Fibroblast of upper back skin (primary cell): Measurements from ENCODE around the gene CNPY1.
"Not testable (repeated sequence)": the region's sequence is repeated elsewhere in the genome, so short reads cannot be mapped to it uniquely, and the experiment has no call there.

Source experiments
- DNase-seq: peaks from one replicate; pipeline ENCODE4 v3.0.0-alpha.2; 2013

CNPY1 gene

DNA sequence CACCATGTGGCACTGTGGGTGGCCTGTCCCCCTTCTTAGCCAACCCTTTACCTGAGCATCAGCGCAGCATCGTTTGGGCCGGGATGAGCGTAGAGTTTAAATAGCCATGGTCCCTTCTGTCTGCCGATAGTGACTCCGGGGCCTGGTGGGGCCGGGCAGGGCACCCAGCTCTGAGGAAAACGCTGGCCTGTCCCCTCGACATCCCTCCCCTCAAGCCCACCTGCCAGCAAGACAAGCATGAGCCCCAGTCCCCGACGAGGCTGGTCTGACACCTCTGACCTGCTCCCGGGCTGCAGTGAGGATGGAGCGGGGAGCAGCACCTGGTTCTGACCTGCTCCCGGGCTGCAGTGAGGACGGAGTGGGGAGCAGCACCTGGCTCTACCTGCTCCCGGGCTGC lies 31.1 kb upstream of the CNPY1 start:
- DNase-seq = no peak

DNA sequence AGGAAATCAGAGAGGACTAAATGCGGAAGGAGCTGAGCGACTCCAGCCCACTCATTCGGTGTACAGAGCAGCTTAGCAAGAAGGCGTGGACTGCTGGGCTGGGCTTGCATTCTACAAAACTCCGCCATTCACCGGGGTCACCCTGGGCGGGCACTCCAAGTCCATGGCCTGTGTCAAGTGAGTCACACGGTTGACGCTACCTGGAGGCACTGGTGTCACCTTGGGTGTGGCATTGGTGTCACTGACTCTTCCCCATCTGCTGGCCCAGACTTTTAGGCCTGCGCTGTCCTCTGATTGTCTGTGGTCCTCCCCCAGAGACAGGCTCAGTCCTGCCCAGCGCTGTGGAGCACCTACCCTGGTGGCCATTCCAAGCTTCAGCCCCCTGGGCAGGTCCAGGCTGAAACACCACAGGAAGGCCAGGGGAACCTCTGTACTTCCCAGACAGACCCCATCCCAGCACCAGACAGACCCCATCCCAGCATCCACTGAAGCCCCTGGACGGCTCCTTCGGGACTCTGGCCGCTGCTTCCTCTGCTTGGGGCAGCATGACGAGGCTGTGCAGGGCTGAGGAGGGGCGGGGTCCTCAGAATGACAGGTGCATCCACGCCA lies 30.6 kb upstream of the CNPY1 start:
- DNase-seq = no peak

DNA sequence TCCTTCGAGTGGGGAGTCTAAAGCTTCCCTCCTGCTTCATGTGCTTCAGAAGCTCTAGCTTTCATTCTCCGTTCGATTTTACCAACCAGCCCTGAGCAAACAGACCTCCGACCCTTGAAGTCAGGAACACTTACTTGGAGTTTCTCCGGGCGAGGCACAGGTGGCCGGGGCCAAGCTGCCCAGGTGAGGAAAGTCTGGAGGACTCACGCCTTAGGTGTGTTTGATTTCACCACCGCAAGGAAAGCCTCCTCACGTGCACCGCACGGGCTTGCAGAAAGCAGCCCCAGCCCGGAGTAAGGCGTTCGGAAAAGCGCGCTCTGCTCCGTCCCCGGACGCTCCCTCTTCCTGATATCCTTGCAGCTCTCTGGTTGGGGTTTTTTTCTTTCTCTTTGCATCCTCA lies 30.1 kb upstream of the CNPY1 start:
- DNase-seq = no peak

- DNase-seq = no peak
Observed at GRCh38 chr7:155574556-155575290, 28.4 kb upstream of the CNPY1 start.

DNA sequence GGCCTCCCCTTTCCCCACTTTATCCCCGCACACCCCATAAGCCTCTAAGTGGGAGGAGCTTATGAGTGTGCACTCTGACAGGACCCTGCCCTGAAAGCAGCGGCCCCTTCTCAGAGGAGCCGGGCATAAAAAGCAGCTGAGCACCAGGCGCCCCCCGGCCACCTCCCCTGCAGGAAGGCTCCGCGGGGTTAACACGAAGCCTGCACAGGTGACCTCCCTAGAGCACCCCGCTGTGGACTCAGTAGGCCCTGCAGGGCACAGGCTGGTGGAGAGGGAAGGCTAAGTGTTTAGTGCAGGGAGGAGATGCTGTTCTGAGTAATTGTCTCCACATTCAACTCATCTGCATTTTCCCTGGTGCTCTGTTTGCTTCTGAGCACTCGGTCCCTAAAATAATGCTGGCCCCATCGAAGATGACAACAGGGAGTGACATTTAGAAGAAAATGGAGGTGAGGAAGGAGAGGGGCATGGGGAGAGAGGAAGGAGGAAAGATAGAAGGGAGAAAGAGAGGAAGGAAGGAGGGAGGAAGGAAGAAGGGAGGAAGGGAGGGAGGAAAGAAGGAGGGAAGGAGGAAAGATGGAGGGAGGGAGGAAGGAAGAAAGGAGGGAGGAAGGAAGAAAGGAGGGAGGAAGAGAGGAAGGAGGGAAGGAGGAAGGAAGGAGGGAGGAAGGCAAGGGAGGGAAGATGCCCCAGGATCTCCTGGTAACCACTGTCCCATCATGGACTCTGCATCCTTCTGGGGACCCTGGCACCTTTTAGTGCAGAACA lies 25.4 kb upstream of the CNPY1 start:
- no peak for DNase-seq

- no peak for DNase-seq
Observed at GRCh38 chr7:155570991-155571390, 24.6 kb upstream of the CNPY1 start.

DNA sequence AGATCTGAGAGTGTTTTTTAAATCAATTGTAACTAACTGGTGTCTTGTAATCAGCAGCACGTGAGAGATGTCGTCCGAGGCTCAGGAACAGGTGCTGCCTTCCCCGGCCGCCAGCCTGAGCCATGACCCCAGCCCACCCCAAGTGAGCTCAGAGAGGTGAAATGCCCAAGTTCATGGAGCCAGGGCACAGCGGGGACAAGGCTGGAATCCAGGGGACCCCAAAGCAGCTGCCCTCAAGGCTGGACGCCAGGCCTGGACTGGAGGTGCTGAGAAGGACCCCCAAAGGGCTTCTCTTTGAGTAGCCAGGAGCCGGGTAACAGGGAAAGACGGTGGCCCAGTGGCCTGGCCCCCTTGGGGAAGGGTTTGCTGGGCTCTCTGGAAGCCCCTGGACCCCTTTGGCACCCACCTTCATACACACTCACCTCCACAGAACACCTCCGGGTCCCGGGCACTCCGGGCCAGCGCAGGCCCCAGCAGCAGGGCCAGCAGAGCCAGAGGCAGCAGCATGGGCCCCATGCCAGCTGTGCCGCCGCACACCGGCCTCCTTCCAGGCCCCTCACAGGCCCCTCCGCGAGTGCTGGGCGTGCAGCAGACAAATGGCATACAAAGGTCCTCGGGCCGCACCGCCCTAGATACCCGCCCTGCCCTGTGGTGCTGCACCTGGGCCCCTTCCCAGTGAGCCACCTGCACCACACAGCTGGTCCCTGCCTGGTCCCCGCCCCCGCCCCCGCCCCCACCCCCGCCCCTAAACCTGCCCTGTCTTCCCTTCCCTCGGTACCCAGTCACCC lies 24.0 kb upstream of the CNPY1 start:
- no peak for DNase-seq

DNA sequence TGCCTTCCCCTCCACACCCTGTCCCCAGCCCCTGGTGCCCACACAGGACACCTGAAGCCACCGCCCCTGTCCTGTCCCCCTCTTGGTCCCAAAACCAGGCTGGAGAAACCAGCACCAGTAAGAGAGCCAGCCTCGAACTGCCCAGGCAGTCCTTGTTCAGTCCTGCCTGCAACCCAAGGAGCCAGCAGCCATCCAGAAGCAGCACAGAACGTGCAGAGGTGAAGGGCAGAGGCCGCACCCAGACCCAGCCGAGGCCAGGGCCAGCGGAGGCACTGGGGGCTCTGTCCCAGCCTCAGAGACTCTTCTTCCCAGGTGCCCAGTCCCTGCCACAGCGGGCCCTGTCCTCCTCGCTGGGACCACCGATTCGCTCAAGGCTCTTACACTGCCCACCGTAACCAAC lies 23.3 kb upstream of the CNPY1 start:
- DNase-seq = no peak

- no peak for DNase-seq
Observed at GRCh38 chr7:155568842-155569494, 22.6 kb upstream of the CNPY1 start.

- DNase-seq = no peak
Observed at GRCh38 chr7:155568333-155568660, 21.9 kb upstream of the CNPY1 start.

DNA sequence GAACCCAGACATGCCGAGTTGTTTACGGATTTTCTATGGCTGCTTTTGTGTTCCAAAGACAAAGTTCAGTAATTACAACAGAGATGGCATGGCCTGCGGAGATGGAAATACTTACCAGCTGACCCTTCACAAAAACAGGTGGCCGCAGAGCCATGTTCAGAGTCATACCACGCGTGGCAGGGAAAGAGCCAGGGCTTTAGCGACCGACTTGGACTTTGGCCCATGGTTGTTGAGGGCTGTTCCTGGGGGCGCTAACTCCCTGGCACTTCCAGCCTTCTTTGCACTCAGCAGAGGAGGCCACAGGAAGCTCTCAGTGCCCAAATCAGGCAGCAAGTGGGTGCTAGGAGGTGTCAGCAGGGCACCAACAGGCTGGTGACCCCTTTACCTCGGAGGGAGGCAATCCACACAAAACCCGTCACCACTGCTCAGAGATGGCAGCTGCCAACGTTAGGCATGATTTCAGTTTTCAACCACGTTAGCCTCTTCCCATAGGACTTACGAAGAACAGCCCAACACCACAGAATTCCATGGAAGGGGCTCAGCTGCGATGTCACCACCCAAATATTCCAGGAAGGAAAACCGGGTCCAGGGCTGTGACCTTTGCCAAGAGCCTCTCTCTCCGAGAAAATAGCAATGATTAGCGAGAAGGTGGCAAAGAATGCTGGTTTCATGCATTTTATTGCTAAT lies 21.4 kb upstream of the CNPY1 start:
- no peak for DNase-seq

DNA sequence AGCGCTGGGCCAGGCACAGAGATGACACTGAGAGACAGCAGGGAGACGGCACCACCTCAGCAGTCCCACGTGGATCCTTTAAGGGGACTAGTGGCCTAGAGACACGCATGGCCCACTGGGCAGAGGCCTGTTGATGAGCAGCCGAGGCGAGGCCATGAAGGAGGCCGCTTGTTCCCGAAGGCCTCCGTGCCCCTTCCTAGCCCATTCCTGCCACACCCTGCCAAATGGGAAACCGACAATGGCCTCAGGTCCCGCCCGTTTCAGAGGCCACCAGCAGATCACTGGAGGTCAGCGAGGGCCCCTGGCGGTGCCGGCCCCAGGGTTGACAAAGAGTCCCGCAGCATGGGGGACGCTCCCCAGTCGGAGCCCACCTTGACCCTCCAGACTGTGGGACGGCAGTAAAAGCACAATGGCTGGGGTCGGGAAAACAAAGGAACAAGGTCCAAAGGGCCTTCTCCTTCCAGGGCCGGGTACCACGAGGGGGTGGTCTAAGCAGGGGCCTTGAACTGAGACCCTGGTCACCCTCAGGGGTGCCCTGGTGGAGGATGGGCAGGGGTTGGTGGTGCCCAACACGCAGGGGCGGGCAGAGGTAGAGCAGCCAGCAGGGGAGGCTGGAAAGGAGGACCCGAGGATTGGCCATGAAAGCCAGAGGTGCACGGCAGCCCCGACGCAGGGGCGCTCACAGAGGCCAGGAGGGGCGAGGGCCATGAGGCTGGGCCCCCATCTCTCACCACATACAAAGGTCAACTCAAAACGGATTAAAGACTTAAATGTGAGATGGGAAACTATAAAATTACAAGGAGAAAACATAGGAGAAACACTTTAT lies 19.9 kb upstream of the CNPY1 start:
- DNase-seq = no peak

DNA sequence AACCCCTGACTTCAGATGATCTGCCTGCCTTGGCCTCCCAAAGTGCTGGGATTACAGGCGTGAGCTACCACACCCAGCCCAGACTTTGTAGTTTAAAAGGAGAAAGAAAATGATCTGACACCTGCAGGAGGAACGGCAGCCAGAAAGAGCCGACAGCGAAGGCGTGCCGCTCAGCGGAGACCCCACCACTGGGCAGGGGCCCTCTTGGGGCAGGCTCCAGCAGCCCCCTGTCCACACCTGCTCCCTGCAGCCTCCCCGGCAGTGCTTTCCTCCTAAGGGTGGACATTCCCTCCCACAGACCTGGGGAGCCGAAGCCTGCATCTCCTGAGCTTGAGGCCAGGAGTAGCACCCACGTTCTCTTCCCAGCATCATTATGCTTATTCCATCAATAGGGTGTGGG lies 19.2 kb upstream of the CNPY1 start:
- no peak for DNase-seq

DNA sequence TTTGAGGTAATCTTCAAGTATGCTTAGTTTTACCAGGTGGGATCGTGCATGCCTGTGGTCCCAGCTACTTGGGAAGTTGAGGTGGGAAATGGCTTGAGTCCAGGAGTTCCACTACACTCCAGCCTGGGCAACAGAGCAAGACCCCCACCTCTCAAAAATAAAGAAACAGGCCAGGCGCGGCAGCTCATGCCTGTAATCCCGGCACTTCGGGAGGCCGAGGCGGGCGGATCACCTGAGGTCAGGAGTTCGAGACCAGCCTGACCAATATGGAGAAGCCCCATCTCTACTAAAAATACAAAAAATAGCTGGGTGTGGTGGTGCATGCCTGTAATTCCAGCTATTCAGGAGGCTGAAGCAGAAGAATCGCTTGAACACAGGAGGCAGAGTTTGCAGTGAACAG lies 16.6 kb upstream of the CNPY1 start:
- not testable (repeated sequence) for DNase-seq

DNA sequence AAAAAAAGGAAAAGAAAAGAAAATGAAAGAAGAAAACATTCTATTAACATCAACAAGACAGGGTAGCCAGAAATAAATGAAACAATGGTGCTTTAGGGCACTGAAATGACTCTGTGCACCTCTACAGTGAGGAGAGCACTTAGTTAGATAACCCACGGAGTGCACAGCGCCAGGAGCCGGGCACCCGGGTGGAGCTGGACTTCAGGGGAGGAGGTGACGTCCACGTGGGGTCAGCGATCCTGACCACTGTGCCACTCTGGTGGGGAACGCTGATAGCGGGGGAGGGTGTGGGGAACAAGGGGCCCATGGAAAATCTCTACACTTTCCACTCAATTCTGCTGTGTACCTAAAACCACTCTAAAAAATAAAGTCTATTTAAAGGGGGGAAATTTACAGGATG lies 15.7 kb upstream of the CNPY1 start:
- no peak for DNase-seq

DNA sequence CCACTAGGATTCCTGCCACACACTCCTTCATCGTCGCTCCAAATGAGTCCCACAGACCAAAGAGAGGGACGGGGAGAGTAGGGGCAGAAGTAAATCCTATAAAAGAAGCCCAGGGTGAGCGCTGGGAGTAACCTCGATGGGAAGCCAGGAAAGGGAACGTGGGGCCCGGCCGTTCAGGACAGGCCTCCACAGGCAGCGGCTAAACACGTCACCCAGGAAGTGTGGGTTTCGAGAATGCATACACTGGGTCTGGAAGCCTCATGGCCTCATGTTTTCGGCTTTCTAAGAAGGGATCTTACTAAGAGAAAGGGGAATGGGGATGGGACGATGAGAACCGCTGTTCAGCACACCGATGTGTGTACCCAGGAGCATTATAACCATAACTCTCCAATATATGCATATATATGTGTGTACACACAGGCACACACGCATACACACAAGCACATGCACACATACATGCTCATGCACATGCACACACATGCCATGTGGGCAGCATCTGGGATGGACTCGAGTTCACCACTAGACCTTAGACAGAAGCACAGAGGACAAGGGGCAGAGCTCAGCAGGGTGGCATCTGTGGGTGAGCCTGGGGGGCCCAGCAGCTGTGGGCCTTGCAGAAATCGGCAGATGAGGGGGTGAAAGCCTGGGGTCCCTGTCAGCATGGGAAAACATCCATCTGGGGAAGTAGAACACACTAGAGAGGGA lies 14.8 kb upstream of the CNPY1 start:
- DNase-seq = peak; percentile 3

DNA sequence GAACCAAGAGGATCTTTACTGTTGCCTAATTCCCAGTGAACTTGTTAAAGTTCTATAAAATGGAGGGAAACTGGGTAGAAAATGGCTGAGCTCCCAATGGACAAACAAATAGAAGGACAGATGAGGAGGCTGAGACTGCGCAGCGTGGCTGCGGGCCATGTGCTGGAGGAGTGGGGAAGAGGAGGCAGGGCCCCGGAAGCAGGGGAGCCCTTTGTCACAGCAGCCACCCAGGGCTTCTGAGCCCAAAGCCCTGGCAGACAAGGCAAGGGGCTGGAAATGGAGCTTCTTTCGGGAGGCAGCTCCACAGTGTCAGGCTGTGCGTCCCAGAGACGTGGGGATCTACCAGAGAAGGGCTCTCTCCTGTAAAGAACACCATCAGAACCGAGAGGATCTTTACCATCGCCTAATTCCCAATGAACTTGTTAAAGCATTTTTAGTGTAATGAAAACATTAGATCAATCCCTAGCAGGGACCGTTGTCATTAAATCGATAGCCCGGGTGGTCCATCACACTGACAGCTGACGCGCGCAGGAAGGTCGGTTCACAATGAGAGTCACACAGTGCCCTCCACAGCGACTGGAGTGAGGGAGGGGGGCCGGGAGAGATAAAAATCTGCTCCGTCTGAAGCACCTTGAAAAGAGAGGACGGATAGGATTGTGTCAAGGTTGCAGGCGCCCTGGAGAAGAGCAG lies 14.0 kb upstream of the CNPY1 start:
- no peak for DNase-seq

DNA sequence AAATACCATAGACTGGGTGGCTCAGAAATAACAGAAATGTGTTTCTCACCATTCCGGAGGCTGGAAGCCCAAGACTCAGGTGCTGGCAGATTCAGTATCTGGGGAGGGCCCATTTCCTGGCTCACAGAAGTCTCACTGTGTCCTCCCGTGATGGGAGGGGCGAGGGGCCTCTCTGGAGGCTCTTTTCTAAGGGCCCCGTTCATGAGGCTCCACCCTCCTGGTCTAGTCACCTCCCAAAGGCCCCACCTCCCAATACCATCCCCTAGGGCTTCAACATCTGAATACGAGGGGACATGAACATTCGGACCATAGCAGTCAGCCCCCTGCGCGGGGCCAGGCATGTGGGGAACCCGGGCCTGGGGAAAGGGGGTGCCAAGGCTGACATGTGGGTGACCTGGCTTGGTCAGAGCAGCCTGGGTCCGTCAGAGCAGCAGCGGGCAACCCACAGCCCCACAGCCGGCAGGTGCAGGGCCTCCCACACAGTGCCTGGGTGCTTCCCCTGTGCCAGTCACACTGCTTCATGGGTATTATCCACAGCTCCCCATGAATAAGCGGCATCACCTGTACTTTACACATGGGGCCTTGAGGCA lies 13.3 kb upstream of the CNPY1 start:
- no peak for DNase-seq

GRCh38 chr7:155558961-155559360 lies 12.6 kb upstream of the CNPY1 start:
- DNase-seq = no peak

DNA sequence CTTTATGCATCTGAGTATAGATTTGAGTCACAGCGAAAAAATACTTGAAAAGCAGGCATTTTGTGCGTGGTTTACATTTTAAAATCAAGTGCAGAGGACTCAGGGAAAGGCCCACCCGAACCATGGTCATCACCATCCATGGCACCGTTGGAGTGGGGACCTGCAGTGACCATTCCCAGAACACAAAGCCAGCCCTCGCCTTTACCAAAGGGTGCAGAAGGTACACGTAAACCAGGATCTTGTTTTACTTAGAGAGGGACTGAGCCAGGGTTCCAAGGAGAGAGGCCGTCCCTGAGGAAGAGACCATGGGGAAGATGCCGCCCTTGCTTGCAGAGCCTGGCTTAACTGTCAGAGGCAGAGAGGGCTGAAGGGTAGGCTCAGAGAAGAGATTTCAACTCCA lies 12.0 kb upstream of the CNPY1 start:
- no peak for DNase-seq
